A673 (cell line): ENCODE measurements around the gene EFTUD2.

ENCODE experiments used
- EZH2 ChIP-seq: fragments of 200-600 bp; sonication (generic); IDR thresholded peaks from 2 replicates; pipeline ENCODE4 v1.6.1; 2017; ENCODE audit warnings: borderline replicate concordance, low read depth, mild to moderate bottlenecking, mixed read lengths, antibody characterized with exemption, low read length; ENCODE audit not compliant: poor library complexity, severe bottlenecking
- TF ChIP-seq, protein P1 (sequence below): fragments of 300-800, 200-600 bp; sonication (generic); conservative IDR thresholded peaks from 2 replicates; pipeline ENCODE4 v1.5.1; 2017; ENCODE audit warnings: low read depth, mild to moderate bottlenecking, antibody characterized with exemption, low read length, moderate library complexity, mixed read lengths

DNA sequence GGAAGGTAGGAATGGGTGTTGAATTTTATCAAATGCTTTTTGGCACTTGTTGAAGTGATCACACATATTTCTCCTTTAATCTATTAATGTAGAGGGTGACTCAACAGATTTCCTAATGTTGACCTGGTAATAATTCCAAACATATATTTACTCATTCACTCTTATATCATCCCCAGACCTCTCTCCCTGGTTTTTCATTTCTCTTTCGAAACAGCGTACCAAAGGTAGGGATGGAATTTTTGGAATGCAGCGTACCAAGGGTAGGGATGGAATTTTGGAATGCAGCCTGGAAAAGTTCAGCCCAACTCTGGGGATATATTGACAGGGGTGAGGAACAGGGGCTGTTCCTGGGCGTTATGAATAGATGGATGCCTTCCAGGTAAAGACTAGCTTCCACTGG is 41.1 kb upstream of the EFTUD2 start:
- TF ChIP-seq, protein P1, sequence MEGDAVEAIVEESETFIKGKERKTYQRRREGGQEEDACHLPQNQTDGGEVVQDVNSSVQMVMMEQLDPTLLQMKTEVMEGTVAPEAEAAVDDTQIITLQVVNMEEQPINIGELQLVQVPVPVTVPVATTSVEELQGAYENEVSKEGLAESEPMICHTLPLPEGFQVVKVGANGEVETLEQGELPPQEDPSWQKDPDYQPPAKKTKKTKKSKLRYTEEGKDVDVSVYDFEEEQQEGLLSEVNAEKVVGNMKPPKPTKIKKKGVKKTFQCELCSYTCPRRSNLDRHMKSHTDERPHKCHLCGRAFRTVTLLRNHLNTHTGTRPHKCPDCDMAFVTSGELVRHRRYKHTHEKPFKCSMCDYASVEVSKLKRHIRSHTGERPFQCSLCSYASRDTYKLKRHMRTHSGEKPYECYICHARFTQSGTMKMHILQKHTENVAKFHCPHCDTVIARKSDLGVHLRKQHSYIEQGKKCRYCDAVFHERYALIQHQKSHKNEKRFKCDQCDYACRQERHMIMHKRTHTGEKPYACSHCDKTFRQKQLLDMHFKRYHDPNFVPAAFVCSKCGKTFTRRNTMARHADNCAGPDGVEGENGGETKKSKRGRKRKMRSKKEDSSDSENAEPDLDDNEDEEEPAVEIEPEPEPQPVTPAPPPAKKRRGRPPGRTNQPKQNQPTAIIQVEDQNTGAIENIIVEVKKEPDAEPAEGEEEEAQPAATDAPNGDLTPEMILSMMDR: no peak
- no peak for TF ChIP-seq EZH2
